ENCODE measurements around the gene MMP13.
"Not testable (repeated sequence)": the region's sequence is repeated elsewhere in the genome, so short reads cannot be mapped to it uniquely, and the experiment has no call there.

MMP13 gene

GRCh38 chr11:102955624-102956023 lies at the start of gene MMP13:
Gene MMP13 (minus strand): TSS chr11:102955732. CDS start chr11:102955705, 27 bp downstream.
- no peak for DNase-seq

GRCh38 chr11:103004234-103004633 lies 48.7 kb upstream of the MMP13 start:
- not testable (repeated sequence) for DNase-seq

GRCh38 chr11:102994105-102994504 lies 38.6 kb upstream of the MMP13 start:
- DNase-seq = no peak

GRCh38 chr11:102991776-102992175 lies 36.2 kb upstream of the MMP13 start:
- DNase-seq = no peak

- DNase-seq = no peak
Measured at GRCh38 chr11:102990145-102990544, 34.6 kb upstream of the MMP13 start.

- DNase-seq = no peak
Measured at GRCh38 chr11:102989379-102990047, 34.0 kb upstream of the MMP13 start.

GRCh38 chr11:102986815-102987214 lies 31.3 kb upstream of the MMP13 start:
- no peak for DNase-seq

GRCh38 chr11:102985850-102986249 lies 30.3 kb upstream of the MMP13 start:
- no peak for DNase-seq

- no peak for DNase-seq
Measured at GRCh38 chr11:102983486-102983885, 28.0 kb upstream of the MMP13 start.

GRCh38 chr11:102981324-102981910 lies 25.9 kb upstream of the MMP13 start:
- DNase-seq = no peak

- no peak for DNase-seq
Measured at GRCh38 chr11:102974552-102975280, 19.2 kb upstream of the MMP13 start.

- DNase-seq = not testable (repeated sequence)
Measured at GRCh38 chr11:102973698-102974097, 18.2 kb upstream of the MMP13 start.

GRCh38 chr11:102972853-102973252 lies 17.3 kb upstream of the MMP13 start:
- DNase-seq = no peak

- DNase-seq = no peak
Measured at GRCh38 chr11:102971766-102972165, 16.2 kb upstream of the MMP13 start.

- DNase-seq = no peak
Measured at GRCh38 chr11:102967497-102967896, 12.0 kb upstream of the MMP13 start.

- no peak for DNase-seq
Measured at GRCh38 chr11:102966011-102966410, 10.5 kb upstream of the MMP13 start.

GRCh38 chr11:102964867-102965266 lies 9.3 kb upstream of the MMP13 start:
- no peak for DNase-seq

- no peak for DNase-seq
Measured at GRCh38 chr11:102957953-102958352, 2.4 kb upstream of the MMP13 start.

- no peak for DNase-seq
Measured at GRCh38 chr11:102950622-102951081, 4.9 kb downstream of the MMP13 start.

GRCh38 chr11:102946237-102946636 lies 9.3 kb downstream of the MMP13 start:
- DNase-seq = no peak

- DNase-seq = peak; percentile 3
Measured at GRCh38 chr11:102940714-102941588, 14.6 kb downstream of the MMP13 start.

GRCh38 chr11:102936864-102937509 lies 18.5 kb downstream of the MMP13 start:
- DNase-seq = no peak

Measured in DMS 273 treated with DMSO at 0.1 percent for 48 hours (cell line).